BE2C (cell line): ENCODE measurements around the gene NUP210.

Experiments used
- DNase-seq: peaks from one replicate; pipeline ENCODE4 v3.0.0-alpha.2; 2020
- H3K27me3 ChIP-seq: fragments of 250-450 bp; sonication (Bioruptor Pico); 2 replicates; pipeline ENCODE4 v1.5.1; 2020; ENCODE audit warnings: mild to moderate bottlenecking
- H3K36me3 ChIP-seq: fragments of 250-450 bp; sonication (Bioruptor Pico); 2 replicates; pipeline ENCODE4 v1.5.1; 2020; ENCODE audit warnings: mild to moderate bottlenecking
- H3K4me1 ChIP-seq: fragments of 250-450 bp; sonication (Bioruptor Pico); 2 replicates; pipeline ENCODE4 v1.5.1; 2020
- H3K4me3 ChIP-seq: 2 replicates; pipeline ENCODE4 v1.5.1; 2011; ENCODE audit warnings: low read depth, low read length
- H3K9me3 ChIP-seq: fragments of 250-450 bp; sonication (Bioruptor Pico); 2 replicates; pipeline ENCODE4 v1.5.1; 2020
- CTCF ChIP-seq: IDR thresholded peaks from 2 replicates; pipeline ENCODE4 v1.5.1; 2012; ENCODE audit warnings: mild to moderate bottlenecking, low read depth, low read length

The NUP210 gene

GRCh38 chr3:13278783-13279531, 141.2 kb downstream of the NUP210 start:
- H3K27me3 ChIP-seq: no peaks in the 10 kb centered on the region; the same call in 1 of the 2 replicates
- H3K4me3 ChIP-seq: no peak overlapping the region
- no peak for TF ChIP-seq CTCF
- no peaks in the 10 kb centered on the region for H3K9me3 ChIP-seq
- no peak for DNase-seq
- H3K4me1 ChIP-seq: no peaks in the 10 kb centered on the region
- H3K36me3 ChIP-seq: no peaks in the 10 kb centered on the region

GRCh38 chr3:13277860-13278531, 142.1 kb downstream of the NUP210 start:
- TF ChIP-seq CTCF: no peak
- H3K9me3 ChIP-seq: no peaks in the 10 kb centered on the region
- no peaks in the 10 kb centered on the region for H3K4me1 ChIP-seq
- H3K4me3 ChIP-seq: no peak overlapping the region
- H3K27me3 ChIP-seq: no peaks in the 10 kb centered on the region; the same call in 1 of the 2 replicates
- no peak for DNase-seq
- H3K36me3 ChIP-seq: no peaks in the 10 kb centered on the region

- Histone ChIP-seq H3K4me3 (no peak overlapping the region), H3K4me1 (no peaks in the 10 kb centered on the region), H3K27me3 (no peaks in the 10 kb centered on the region; the same call in 1 of the 2 replicates), H3K36me3 (no peaks in the 10 kb centered on the region), H3K9me3 (no peaks in the 10 kb centered on the region)
- no peak for TF ChIP-seq CTCF
- no peak for DNase-seq
Measured at GRCh38 chr3:13277196-13277813, 142.8 kb downstream of the NUP210 start.

- DNase-seq: no peak
- Histone ChIP-seq H3K4me1 (no peaks in the 10 kb centered on the region), H3K4me3 (no peak overlapping the region), H3K27me3 (no peaks in the 10 kb centered on the region), H3K9me3 (no peaks in the 10 kb centered on the region), H3K36me3 (no peaks in the 10 kb centered on the region)
- no peak for TF ChIP-seq CTCF
Measured at GRCh38 chr3:13276438-13277195, 143.5 kb downstream of the NUP210 start.

GRCh38 chr3:13275376-13276005, 144.6 kb downstream of the NUP210 start:
- DNase-seq: no peak
- no peak for TF ChIP-seq CTCF
- no peaks in the 10 kb centered on the region for H3K9me3 ChIP-seq
- H3K36me3 ChIP-seq: no peaks in the 10 kb centered on the region
- no peak overlapping the region for H3K4me3 ChIP-seq
- no peaks in the 10 kb centered on the region for H3K4me1 ChIP-seq
- H3K27me3 ChIP-seq: no peaks in the 10 kb centered on the region
